Skeletal muscle cell (primary cell): ENCODE measurements around the gene HIGD1A.
"Not testable (repeated sequence)": the region's sequence is repeated elsewhere in the genome, so short reads cannot be mapped to it uniquely, and the experiment has no call there.

Experiments
- DNase-seq: peaks from one replicate; pipeline ENCODE4 v3.0.0-alpha.2; 2010; ENCODE audit warnings: low read depth
- H3K4me3 ChIP-seq: 2 replicates; pipeline ENCODE4 v1.5.1; 2011; ENCODE audit warnings: low read depth, mild to moderate bottlenecking, control low read depth, low read length, moderate library complexity

The HIGD1A gene

GRCh38 chr3:42829628-42830436 is 25.5 kb upstream of the HIGD1A start:
- DNase-seq, result no peak
- no peak overlapping the region for H3K4me3 ChIP-seq

DNA sequence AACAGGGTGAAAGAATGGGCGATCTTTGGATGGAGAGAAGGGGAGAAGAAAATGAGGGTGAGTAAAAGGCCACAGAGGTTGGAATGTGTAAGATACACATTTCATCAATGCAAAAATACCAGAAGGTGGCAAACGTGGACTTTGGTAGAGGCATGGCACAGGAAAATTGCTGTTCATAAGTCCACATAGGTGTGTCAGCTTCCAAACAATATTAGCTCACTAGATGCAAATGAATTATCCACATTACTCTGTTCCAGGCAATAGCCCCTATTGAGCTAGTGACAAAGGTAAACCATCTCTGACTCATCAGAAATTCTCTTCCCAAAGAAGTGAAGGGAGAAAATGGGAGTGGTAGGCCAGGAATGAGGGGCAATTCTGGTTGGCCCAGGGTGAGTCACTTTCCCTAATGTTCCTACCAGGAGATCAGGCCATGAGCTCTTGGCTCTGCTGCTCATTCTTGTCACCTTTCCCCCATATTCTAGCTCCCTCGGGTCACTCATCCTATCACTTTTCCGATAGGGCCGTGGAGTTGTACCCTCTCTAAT is 24.9 kb upstream of the HIGD1A start:
- DNase-seq, result no peak
- H3K4me3 ChIP-seq, result no peak overlapping the region

- peak; percentile 64 for DNase-seq
- H3K4me3 ChIP-seq, result no peak overlapping the region
These were observed 23.4 kb upstream of the HIGD1A start for GRCh38 chr3:42827654-42828053.

GRCh38 chr3:42827023-42827422 is 22.7 kb upstream of the HIGD1A start:
- H3K4me3 ChIP-seq, result no peak overlapping the region
- no peak for DNase-seq

- no peak for DNase-seq
- H3K4me3 ChIP-seq, result no peak overlapping the region
These were observed 21.9 kb upstream of the HIGD1A start for GRCh38 chr3:42826141-42826540.

GRCh38 chr3:42823351-42823750 is 19.1 kb upstream of the HIGD1A start:
- DNase-seq, result no peak
- H3K4me3 ChIP-seq, result no peak overlapping the region

- H3K4me3 ChIP-seq, result no peak overlapping the region
- DNase-seq, result no peak
These were observed 18.5 kb upstream of the HIGD1A start for GRCh38 chr3:42822828-42823227.

GRCh38 chr3:42820746-42821051 is 16.4 kb upstream of the HIGD1A start:
- DNase-seq, result no peak
- no peak overlapping the region for H3K4me3 ChIP-seq

- no peak for DNase-seq
These were observed 15.2 kb upstream of the HIGD1A start for GRCh38 chr3:42819351-42819965.

GRCh38 chr3:42815826-42816225 is 11.5 kb upstream of the HIGD1A start:
- no peak for DNase-seq
- no peak overlapping the region for H3K4me3 ChIP-seq

More at GRCh38 chr3:42819351-42819965, 15.2 kb upstream of the HIGD1A start:
- H3K4me3 ChIP-seq, result no peak overlapping the region

- H3K4me3 ChIP-seq, result no peak overlapping the region
- no peak for DNase-seq
These were observed 10.7 kb upstream of the HIGD1A start for GRCh38 chr3:42814914-42815507.

GRCh38 chr3:42814246-42814645 is 10.0 kb upstream of the HIGD1A start:
- no peak for DNase-seq
- H3K4me3 ChIP-seq, result no peak overlapping the region

DNA sequence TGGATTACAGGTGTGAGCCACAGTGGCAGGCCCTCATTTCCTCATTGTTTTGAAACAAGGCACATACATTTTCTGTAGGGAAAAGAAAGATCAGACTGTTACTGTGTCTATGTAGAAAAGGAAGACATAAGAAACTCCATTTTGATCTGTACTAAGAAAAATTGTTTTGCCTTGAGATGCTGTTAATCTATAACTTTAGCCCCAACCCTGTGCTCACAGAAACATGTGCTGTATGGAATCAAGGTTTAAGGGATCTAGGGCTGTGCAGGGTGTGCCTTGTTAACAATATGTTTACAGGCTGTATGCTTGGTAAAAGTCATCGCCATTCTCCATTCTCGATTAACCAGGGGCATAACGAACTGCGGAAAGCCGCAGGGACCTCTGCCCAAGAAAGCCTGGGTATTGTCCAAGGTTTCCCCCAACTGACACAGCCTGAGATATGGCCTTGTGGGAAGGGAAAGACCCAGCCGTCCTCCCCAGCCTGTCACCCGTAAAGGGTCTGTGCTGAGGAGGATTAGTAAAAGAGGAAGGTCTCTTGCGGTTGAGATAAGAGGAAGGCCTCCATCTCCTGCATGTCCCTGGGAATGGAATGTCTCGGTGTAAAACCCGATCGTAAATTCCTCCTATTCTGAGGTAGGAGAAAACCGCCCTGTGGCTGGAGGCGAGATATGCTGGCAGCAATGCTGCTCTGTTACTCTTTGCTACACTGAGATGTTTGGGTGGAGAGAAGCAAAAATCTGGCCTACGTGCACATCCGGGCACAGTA is 7.0 kb upstream of the HIGD1A start:
- H3K4me3 ChIP-seq, DNase-seq: not testable (repeated sequence)

- DNase-seq, H3K4me3 ChIP-seq: not testable (repeated sequence)
These were observed 6.4 kb upstream of the HIGD1A start for GRCh38 chr3:42810706-42811105.

GRCh38 chr3:42809202-42809601 is 4.9 kb upstream of the HIGD1A start, which contains the start of gene ACKR2:
Gene ACKR2, plus strand, starts transcription at chr3:42809445. Its CDS starts 55,058 bp downstream, at chr3:42864503.
- DNase-seq, result no peak
- H3K4me3 ChIP-seq, result no peak within 1 kb of the TSS

- no peak overlapping the region for H3K4me3 ChIP-seq
- DNase-seq, result no peak
These were observed 3.6 kb upstream of the HIGD1A start for GRCh38 chr3:42807929-42808328.

DNA sequence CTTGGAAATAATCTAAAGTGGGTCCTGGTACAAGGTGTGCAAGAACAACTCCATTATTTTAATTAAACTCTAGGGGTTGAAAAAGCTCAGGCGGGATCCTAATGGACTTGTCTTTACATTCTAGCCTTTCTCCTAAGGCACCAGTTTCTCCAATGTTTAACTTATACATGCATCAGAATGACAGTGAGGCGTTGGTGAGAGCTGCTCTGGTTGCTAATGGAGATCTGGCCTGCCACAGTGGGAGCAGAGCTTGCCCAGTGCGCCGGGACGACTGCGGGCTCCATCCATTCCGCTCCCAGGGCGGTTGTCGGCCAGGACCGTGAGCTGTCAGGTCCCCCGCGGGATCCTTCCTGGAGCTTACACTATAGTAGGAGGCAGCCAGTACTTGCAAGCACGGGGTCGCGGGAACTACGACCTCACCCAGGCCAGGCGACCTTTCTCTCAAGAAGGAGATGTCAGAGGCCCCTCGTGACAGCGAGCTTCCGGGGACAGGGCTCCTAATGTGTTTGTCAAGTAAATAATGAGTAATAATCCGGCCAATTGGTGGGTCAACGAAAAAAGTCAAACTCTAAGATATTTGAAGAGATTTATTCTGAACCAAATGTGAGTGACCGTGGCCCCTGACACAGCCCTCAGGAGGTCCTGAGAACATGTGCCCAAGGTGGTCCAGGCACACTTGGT is 991 bp upstream of the HIGD1A start:
- peak overlapping the region; percentile 93 for H3K4me3 ChIP-seq
- DNase-seq, result no peak

DNA sequence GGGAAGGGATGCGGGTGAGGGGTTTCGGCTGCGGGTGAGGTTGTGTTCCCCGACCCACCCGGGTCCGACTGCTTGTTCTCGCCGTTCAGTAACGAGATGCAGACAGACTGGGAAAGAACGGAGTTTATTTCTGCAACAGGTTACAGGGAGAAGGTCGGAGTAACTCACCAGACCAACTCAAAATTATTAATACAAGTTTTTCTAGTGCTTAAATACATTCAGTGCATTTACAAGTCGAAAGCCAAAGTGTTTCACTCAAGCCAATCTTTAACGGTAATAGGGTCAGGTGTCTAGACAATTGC is 492 bp upstream of the HIGD1A start:
- no peak for DNase-seq
- H3K4me3 ChIP-seq, result peak overlapping the region; percentile 93

- no peak for DNase-seq
These were observed 730 bp downstream of the HIGD1A start for GRCh38 chr3:42803414-42804105.

More at GRCh38 chr3:42803414-42804105, 730 bp downstream of the HIGD1A start:
- peak overlapping the region; percentile 93 for H3K4me3 ChIP-seq
